Measurements from ENCODE around the gene NRXN3.

DNA sequence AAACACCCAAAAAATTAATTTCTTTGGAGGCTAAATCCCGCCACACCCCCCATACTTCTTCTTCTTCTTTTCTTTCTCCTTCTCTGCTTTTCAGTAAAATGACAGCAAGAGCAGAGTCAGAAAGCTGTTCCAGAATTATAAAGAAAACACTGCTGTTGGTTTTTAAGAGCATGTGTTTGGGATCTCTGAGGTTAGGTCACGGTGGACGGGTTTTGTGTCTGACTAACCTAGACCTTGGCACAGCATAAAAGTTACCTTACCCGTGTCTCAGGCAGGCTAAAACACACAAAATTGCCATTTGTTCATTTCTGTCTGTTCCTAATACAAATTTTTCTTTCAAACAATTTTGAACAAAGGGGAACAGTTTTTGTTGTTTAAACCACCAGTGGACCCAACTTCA is 540.8 kb downstream of the NRXN3 start:
- TF ChIP-seq POLR2AphosphoS5 (IDR thresholded peaks at IDR 0.05) (no peak), POLR2A (IDR thresholded peaks at IDR 0.05) (no peak), EP300 (IDR thresholded peaks at IDR 0.05) (no peak)
- TF ChIP-seq, protein P1, sequence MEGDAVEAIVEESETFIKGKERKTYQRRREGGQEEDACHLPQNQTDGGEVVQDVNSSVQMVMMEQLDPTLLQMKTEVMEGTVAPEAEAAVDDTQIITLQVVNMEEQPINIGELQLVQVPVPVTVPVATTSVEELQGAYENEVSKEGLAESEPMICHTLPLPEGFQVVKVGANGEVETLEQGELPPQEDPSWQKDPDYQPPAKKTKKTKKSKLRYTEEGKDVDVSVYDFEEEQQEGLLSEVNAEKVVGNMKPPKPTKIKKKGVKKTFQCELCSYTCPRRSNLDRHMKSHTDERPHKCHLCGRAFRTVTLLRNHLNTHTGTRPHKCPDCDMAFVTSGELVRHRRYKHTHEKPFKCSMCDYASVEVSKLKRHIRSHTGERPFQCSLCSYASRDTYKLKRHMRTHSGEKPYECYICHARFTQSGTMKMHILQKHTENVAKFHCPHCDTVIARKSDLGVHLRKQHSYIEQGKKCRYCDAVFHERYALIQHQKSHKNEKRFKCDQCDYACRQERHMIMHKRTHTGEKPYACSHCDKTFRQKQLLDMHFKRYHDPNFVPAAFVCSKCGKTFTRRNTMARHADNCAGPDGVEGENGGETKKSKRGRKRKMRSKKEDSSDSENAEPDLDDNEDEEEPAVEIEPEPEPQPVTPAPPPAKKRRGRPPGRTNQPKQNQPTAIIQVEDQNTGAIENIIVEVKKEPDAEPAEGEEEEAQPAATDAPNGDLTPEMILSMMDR (IDR thresholded peaks at IDR 0.05) = no peak

Measured in stomach (tissue), 4 donors.